GM18520 (cell line): Measurements from ENCODE around the gene PERM1.
"Not testable (repeated sequence)": the region's sequence is repeated elsewhere in the genome, so short reads cannot be mapped to it uniquely, and the experiment has no call there.

Source experiments
- ATAC-seq: cut with Tn5 transposase; IDR thresholded peaks from one replicate; pipeline ENCODE4 v1.9.1; 2021; ENCODE audit not compliant: unreplicated experiment

The PERM1 gene

GRCh38 chr1:978835-979743 lies 2.8 kb downstream of the PERM1 start:
- ATAC-seq, result no peak

GRCh38 chr1:978069-978834 lies 3.6 kb downstream of the PERM1 start:
- ATAC-seq, result no peak

- ATAC-seq, result not testable (repeated sequence)
These were observed 5.1 kb downstream of the PERM1 start for GRCh38 chr1:976791-977190.

- ATAC-seq, result peak; percentile 64
These were observed 5.8 kb downstream of the PERM1 start for GRCh38 chr1:975896-976683.

- ATAC-seq, result no peak
These were observed 6.5 kb downstream of the PERM1 start for GRCh38 chr1:975365-975764.

- no peak for ATAC-seq
These were observed 7.1 kb downstream of the PERM1 start for GRCh38 chr1:974687-975328.

GRCh38 chr1:974293-974640 lies 7.6 kb downstream of the PERM1 start:
- ATAC-seq, result no peak

- ATAC-seq, result no peak
These were observed 8.2 kb downstream of the PERM1 start for GRCh38 chr1:973459-974292.

GRCh38 chr1:972726-973458 lies 9.0 kb downstream of the PERM1 start:
- no peak for ATAC-seq

- ATAC-seq, result no peak
These were observed 10.0 kb downstream of the PERM1 start for GRCh38 chr1:971751-972506.

- no peak for ATAC-seq
These were observed 10.7 kb downstream of the PERM1 start for GRCh38 chr1:970973-971730.

GRCh38 chr1:970242-970972 lies 11.5 kb downstream of the PERM1 start:
- ATAC-seq, result no peak

- no peak for ATAC-seq
These were observed 12.5 kb downstream of the PERM1 start for GRCh38 chr1:969260-969855.

GRCh38 chr1:967466-968343 lies 14.2 kb downstream of the PERM1 start:
- ATAC-seq, result no peak

- no peak for ATAC-seq
These were observed 15.1 kb downstream of the PERM1 start for GRCh38 chr1:966704-967300.
